HFF-Myc (cell line): ENCODE results near the gene FLT1.

Experiments
- DNase-seq: peaks from one replicate; pipeline ENCODE4 v3.0.0-alpha.2; 2011; ENCODE audit warnings: low read depth; ENCODE audit errors: extremely low read depth
- H3K4me3 ChIP-seq: replicated peaks from 2 replicates; pipeline ENCODE4 v1.5.1; 2011; ENCODE audit warnings: low read depth, mild to moderate bottlenecking, control low read depth, low read length
- CTCF ChIP-seq: IDR thresholded peaks from 2 replicates; pipeline ENCODE4 v1.5.1; 2012; ENCODE audit warnings: mild to moderate bottlenecking, low read depth, low read length, control low read depth; ENCODE audit errors: missing control alignments

The FLT1 gene

GRCh38 chr13:28271056-28271840 is 223.7 kb downstream of the FLT1 start:
- no peak overlapping the region for H3K4me3 ChIP-seq
- no peak for DNase-seq
- no peak for TF ChIP-seq CTCF

GRCh38 chr13:28268800-28269223 is 226.1 kb downstream of the FLT1 start:
- H3K4me3 ChIP-seq, result no peak overlapping the region
- TF ChIP-seq CTCF, result no peak
- no peak for DNase-seq

GRCh38 chr13:28267497-28267896 is 227.4 kb downstream of the FLT1 start:
- H3K4me3 ChIP-seq, result no peak overlapping the region
- no peak for TF ChIP-seq CTCF

GRCh38 chr13:28258417-28258816 is 236.5 kb downstream of the FLT1 start:
- no peak for DNase-seq
- TF ChIP-seq CTCF, result no peak
- H3K4me3 ChIP-seq, result no peak overlapping the region

More at GRCh38 chr13:28267497-28267896, 227.4 kb downstream of the FLT1 start:
- DNase-seq, result no peak

- no peak overlapping the region for H3K4me3 ChIP-seq
- TF ChIP-seq CTCF, result no peak
- DNase-seq, result no peak
Measured at GRCh38 chr13:28257305-28257704, 237.6 kb downstream of the FLT1 start.

GRCh38 chr13:28252547-28252946 is 242.4 kb downstream of the FLT1 start:
- TF ChIP-seq CTCF, result no peak

More at GRCh38 chr13:28252547-28252946, 242.4 kb downstream of the FLT1 start:
- H3K4me3 ChIP-seq, result no peak overlapping the region
- no peak for DNase-seq
